Measurements from ENCODE around the gene RBPJL.

The RBPJL gene, protein sequence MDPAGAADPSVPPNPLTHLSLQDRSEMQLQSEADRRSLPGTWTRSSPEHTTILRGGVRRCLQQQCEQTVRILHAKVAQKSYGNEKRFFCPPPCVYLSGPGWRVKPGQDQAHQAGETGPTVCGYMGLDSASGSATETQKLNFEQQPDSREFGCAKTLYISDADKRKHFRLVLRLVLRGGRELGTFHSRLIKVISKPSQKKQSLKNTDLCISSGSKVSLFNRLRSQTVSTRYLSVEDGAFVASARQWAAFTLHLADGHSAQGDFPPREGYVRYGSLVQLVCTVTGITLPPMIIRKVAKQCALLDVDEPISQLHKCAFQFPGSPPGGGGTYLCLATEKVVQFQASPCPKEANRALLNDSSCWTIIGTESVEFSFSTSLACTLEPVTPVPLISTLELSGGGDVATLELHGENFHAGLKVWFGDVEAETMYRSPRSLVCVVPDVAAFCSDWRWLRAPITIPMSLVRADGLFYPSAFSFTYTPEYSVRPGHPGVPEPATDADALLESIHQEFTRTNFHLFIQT

DNA sequence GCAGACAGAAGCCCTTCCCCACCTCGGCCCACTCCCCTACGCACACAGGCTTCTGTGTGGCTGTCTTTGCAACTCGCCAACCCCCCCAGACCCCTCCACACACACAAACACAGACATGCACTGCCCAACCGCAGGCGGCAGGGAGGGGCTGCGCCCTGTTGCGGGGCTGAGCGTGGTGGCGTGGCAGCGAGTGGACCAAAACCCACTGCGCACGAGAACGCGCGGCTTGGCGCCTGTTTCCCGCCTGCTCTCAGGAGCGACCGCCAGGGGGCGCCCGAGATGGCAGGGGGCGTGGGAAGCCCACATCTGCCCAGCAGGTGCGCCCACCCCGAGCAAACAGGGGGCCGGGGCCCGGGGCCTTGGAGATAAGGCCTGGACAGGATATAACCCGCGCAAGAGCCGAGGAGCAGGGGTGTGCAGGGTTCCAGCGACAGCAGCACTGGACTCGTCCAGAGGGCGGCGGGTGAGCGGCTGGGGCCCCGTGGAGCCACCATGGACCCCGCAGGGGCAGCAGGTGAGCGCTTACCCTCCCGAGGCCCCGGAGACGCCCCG, at the start of gene RBPJL:
Gene RBPJL, plus strand, starts transcription at position 410 of the 552 bp plus-strand sequence. Its CDS starts 83 bp downstream, at position 493.
- DNase-seq: peak; percentile 55

DNA sequence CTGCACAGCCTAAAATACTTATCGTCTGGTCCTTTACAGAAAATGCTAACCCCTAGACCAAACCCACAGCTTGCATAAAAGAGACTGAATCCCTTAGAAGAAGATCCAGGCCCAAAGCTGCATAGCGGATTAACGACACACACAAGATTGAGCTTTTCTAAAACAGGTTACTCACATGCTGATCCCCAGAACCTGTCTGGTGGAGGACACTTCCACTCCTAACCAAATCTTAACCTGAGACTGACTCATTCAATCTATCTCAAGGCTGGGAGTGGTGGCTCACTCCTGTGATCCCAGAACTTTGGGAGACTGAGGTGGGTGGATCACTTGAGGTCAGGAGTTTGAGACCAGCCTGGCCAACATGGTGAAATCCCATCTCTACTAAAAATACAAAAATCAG, 49.5 kb upstream of the RBPJL start:
- no peak for DNase-seq

DNA sequence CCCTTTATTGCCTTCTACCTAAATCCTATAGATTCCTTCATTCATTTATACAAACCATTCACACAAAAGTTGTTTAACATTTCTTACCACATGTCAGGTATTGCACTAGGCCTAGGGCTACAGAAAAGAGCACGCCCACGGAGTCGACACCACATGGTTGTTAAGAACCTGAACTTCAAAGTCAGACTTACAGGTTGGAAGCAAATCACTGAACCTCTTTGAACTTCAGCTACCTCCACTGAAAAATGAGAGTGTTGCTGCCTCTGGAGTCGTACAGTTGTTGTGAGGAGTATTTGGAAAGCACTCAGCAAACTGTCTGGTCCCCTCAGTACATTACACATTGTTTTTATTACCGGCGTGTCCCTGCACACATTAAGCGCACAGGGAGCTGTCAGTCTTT, 48.9 kb upstream of the RBPJL start:
- no peak for DNase-seq

- DNase-seq: no peak
Observed at GRCh38 chr20:45258259-45258658, 48.4 kb upstream of the RBPJL start.

- DNase-seq: no peak
Observed at GRCh38 chr20:45258664-45259063, 48.0 kb upstream of the RBPJL start.

GRCh38 chr20:45263556-45264266, 42.9 kb upstream of the RBPJL start:
- DNase-seq: no peak

DNA sequence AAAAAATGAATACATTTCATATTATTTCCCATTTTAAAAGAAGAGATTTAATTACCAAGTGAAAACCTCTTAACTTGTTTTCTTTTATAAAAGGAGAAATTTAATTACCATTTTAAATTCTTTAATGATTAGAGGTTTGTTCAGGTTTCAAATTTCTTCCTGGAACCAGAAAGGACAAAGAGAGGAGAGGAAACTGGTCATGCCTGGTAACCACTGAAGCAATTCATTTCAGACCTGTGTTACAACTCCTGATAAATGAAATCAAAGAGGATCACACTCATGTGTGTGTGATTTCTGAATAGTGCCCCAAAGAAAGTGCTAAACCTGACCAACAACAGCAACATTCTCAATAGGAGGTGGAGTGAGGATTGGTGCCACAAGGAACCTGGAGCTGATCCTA, 39.7 kb upstream of the RBPJL start:
- no peak for DNase-seq

GRCh38 chr20:45268531-45268930, 38.1 kb upstream of the RBPJL start:
- DNase-seq: no peak

DNA sequence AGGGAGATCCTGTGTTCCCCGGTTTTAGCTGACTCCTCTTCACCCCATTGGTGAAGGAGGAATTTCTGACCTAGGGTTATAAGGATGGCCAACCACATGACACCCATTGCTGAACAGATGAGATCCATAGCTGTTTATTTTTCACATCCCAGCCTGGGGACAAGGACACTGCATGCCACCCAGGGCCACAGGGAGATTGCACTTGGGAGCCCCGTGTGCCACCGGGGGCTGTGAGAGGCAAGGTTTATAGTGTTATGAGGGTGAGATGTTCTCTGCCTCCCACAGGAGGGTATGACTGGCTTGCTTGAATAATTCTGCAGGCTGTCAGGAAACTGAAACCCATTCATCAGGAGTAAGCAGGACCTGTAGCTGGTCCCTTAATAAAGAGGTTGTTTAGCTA, 37.6 kb upstream of the RBPJL start:
- DNase-seq: no peak

DNA sequence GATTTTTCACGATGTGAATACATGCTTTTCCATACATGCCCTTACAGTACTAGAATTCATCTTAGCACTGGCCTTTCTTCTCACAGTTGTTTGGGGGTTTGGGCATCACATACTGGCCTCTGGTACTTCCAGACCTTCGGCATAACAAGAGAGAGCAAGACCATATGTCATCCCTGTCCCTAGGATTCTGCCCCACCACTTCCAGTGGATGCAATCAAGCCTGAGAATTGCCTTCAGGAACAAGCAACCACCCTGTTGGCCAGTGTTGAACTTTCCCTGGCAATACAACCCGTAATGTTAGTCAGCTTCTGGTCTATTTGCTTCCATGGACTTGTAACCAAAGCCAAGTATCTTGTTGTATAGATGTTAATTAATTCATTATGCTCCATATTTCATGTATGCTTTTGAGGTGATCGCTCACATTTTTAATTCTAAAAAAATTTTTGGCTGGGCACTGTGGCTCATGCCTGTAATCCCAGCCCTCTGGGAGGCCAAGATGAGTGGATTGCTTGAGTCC, 36.8 kb upstream of the RBPJL start:
- DNase-seq: no peak

- no peak for DNase-seq
Observed at GRCh38 chr20:45275338-45275737, 31.3 kb upstream of the RBPJL start.

GRCh38 chr20:45279992-45280391, 26.6 kb upstream of the RBPJL start:
- DNase-seq: no peak

GRCh38 chr20:45282700-45283550, 23.7 kb upstream of the RBPJL start:
- no peak for DNase-seq

DNA sequence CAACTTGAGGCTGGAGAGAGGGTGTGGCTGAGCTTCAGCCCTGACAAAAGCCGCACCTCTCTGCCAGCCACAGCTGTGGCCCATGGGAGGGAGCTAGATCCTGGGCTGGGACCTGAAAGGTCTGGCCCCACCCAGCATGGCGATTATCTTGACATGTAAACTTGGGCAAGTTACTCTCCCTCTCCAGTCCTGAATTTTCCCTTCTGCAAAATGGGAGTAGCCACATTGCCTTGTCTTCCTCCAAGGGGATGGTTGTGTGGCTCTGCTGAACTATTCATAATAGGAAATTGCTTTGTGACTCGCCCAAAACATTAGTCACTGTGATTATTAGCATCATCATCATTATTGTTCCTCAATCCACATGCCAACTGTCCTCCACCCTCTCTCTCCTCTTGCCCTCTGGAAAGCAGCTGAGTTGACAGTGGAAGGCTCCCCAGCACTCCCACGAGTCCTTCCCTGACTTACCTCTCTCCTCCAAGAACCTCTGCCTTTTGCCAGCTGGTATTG, 23.0 kb upstream of the RBPJL start:
- no peak for DNase-seq

DNA sequence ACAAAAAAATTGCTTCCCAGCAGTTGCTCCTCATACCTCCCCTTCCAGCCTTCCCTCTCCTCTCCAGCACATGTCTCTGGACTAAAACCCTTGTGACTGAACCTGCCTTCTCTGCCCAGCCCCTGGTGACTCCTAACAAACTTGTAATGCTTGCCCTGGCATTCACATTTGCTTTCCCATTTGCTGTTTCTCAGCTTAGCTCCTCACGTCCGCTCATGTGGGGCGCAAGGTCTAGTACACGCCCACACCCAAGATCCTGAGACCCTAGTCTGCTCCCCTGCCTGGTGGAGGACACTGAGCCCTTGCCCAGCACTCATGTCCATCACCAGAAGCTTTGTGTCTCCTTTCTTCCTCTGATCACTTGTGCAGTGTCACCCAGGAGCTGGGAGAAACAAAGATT, 18.3 kb upstream of the RBPJL start:
- no peak for DNase-seq

- no peak for DNase-seq
Observed at GRCh38 chr20:45288860-45289259, 17.8 kb upstream of the RBPJL start.

DNA sequence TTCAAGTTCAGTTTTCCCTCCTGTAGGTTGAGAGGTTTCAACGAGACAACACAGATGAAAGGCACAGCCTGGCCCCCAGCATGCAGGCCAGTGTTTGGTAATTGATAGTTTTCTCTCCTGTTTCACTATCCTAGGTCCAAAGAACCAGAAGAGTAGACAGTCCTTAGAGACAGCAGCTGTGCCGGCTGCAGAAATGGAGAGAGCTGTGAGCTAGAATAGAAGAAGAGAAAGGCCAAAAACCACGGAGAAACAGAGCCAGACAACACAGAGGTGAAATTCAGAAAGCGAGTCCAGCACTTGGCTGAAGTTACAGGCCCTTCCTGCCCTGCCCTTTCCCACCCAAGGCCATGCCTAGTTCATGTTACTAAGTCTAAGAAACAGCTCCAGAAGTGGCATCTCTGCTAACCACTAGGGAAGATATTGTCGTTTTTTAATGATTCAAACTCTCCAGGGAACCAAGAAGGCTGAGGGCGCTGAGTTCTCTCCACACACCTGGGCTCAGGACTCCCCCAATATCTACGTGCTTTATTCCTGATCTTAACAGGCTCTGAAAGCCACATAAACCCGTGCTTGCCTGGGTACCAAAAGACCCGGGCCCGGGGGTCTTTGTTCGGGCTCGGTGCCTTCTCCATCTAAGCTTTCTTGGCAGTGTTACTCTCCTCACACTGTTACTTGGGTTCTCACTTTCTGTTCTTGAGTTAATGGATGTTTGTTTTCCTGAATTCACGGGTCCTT, 16.5 kb upstream of the RBPJL start:
- DNase-seq: no peak

- peak; percentile 69 for DNase-seq
Observed at GRCh38 chr20:45290677-45291355, 15.8 kb upstream of the RBPJL start.

DNA sequence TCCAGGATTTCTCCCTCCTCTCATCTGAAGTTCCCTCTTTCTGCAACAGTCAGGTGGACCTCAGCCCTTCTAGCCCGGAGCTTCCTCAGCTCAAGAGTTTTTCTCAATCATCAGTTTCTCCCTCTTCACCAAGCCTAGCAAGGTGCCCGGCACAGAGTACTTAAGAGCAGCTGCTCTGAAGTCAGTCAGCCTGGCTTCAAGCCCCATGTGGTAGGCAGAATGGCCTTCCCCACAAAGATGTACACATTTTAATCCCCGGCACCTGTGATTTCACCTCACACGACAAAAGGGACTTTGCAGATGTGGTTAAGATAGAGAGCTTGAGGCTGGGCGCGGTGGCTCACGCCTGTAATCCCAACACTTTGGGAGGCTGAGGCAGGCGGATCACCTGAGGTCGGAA, 15.1 kb upstream of the RBPJL start:
- no peak for DNase-seq

DNA sequence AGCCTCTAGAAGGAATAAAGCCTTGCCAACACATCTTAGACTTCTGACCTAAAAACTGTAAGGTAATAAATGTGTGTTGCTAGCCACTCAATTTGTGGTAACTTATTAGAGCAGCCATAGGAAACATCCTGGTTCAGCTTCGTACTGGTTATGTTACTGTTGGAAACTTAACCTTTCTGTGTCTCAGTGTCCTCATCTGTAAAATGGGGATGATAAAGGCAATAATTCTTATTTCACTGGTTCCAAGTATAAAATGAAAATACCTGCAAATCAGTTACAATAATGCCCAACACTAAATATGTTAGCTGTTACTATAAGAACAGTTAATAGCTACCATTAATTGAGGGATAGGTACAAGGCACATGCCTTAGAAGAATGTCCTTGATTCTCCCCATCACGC, 14.3 kb upstream of the RBPJL start:
- DNase-seq: no peak
